B cell (primary cell): ENCODE measurements around the gene HTR6. TPM values are rescaled to one million over a fixed set of nuclear protein-coding genes. Genes with fewer than 3 reads are reported as not detected.

Experiments
- ATAC-seq: fragments of 200-7000 bp; cut with Tn5 transposase; one replicate; pipeline ENCODE4 v1.10.0; 2021; ENCODE audit warnings: low read depth, mild to moderate bottlenecking, moderate number of reproducible peaks, moderate library complexity
- CTCF ChIA-PET: fragments of 350-600 bp; sonication (Branson Sonifier 250); formaldehyde crosslinking; loops from one replicate; lab custom pipeline; 2021; ENCODE audit warnings: antibody characterized with exemption, inconsistent platforms; lab: Charles Lee
- POLR2A ChIA-PET: fragments of 350-600 bp; sonication (Branson Sonifier 250); formaldehyde crosslinking; loops from one replicate; lab custom pipeline; 2021; ENCODE audit warnings: antibody characterized with exemption; lab: Charles Lee
- DNase-seq: peaks from one replicate; pipeline ENCODE4 v3.0.0; 2013
- H2AFZ ChIP-seq: 2 replicates; pipeline ENCODE4 v1.6.1; 2012; ENCODE audit warnings: mild to moderate bottlenecking, low read depth, low read length; ENCODE audit not compliant: insufficient read depth, poor library complexity, severe bottlenecking
- H3K27ac ChIP-seq, 2 donors: 1 replicate in 1 of 2; 2 replicates in 1 of 2; pipeline ENCODE4 v1.5.1; 2012 to 2013; ENCODE audit warnings: low read length in 2 of 2, mild to moderate bottlenecking in 2 of 2, moderate library complexity in 1 of 2
- H3K27me3 ChIP-seq, 4 experiments: fragments of 200-600 bp in 1 of 4; sonication (generic) in 1 of 4; replicated peaks in 1 of 4; 1 replicate in 2 of 4; 2 replicates in 2 of 4; pipeline versions ENCODE4 v1.6.1 to v1.7.0; 2013 to 2016; ENCODE audit warnings: low read length in 3 of 4, mild to moderate bottlenecking in 2 of 4, mixed read lengths in 1 of 4, moderate library complexity in 1 of 4; ENCODE audit not compliant: insufficient read depth in 4 of 4, control insufficient read depth in 3 of 4; ENCODE audit errors: control extremely low read depth in 1 of 4
- H3K36me3 ChIP-seq, 2 experiments: replicated peaks in 1 of 2; 1 replicate in 1 of 2; 2 replicates in 1 of 2; pipeline versions ENCODE4 v1.6.1 to v1.7.1; 2013; ENCODE audit warnings: low read length in 1 of 2; ENCODE audit not compliant: insufficient read depth in 2 of 2, control insufficient read depth in 1 of 2; ENCODE audit errors: control extremely low read depth in 1 of 2, extremely low read depth in 1 of 2
- H3K4me1 ChIP-seq, 2 donors: fragments of 200-600 bp in 1 of 2; sonication (generic) in 1 of 2; 1 replicate in 1 of 2; 2 replicates in 1 of 2; pipeline versions ENCODE4 v1.5.1 to v1.6.1; 2013 to 2017; ENCODE audit warnings: low read length in 2 of 2; ENCODE audit not compliant: control insufficient read depth in 2 of 2, insufficient read depth in 2 of 2
- H3K4me2 ChIP-seq: replicated peaks from 2 replicates; pipeline ENCODE3; 2012; ENCODE audit warnings: mild to moderate bottlenecking, low read depth, low read length; ENCODE audit not compliant: poor library complexity, severe bottlenecking
- H3K4me3 ChIP-seq, 5 experiments: fragments of 200-600 bp in 1 of 5; sonication (generic) in 1 of 5; 1 replicate in 3 of 5; 2 replicates in 2 of 5; pipeline versions ENCODE4 v1.5.1 to v1.7.0; 2011 to 2016; ENCODE audit warnings: low read length in 4 of 5, mild to moderate bottlenecking in 4 of 5, low read depth in 2 of 5, control low read depth in 1 of 5, moderate library complexity in 1 of 5; ENCODE audit not compliant: insufficient read depth in 1 of 5; ENCODE audit errors: control extremely low read depth in 1 of 5, extremely low read depth in 1 of 5
- H3K79me2 ChIP-seq: fragments of 200-600 bp; sonication (generic); one replicate; pipeline ENCODE4 v1.6.0; 2016; ENCODE audit warnings: low read length; ENCODE audit not compliant: control insufficient read depth, insufficient read depth
- H3K9ac ChIP-seq: fragments of 200-600 bp; sonication (generic); 2 replicates; pipeline ENCODE4 v1.6.1; 2017; ENCODE audit warnings: mild to moderate bottlenecking, low read length, moderate library complexity
- H3K9me3 ChIP-seq, 3 donors: one replicate each; pipeline versions ENCODE4 v1.6.1 to v1.7.1; 2013; ENCODE audit warnings: low read length in 2 of 3; ENCODE audit not compliant: control insufficient read depth in 2 of 3, insufficient read depth in 1 of 3; ENCODE audit errors: control extremely low read depth in 1 of 3
- H4K20me1 ChIP-seq: 2 replicates; pipeline ENCODE4 v1.6.0; 2012; ENCODE audit warnings: mild to moderate bottlenecking, low read length; ENCODE audit not compliant: insufficient read depth, control insufficient read depth, poor library complexity, severe bottlenecking
- H3K27ac Mint-ChIP-seq: one replicate; pipeline ENCODE4 v1.8.0; 2021; ENCODE audit warnings: mixed read lengths
- H3K27me3 Mint-ChIP-seq: one replicate; pipeline ENCODE4 v1.8.0; 2021; ENCODE audit warnings: mixed read lengths
- H3K4me1 Mint-ChIP-seq: one replicate; pipeline ENCODE4 v1.8.0; 2021; ENCODE audit warnings: mixed read lengths
- H3K4me3 Mint-ChIP-seq: one replicate; pipeline ENCODE4 v1.8.0; 2021; ENCODE audit warnings: mixed read lengths
- H3K9me3 Mint-ChIP-seq: one replicate; pipeline ENCODE4 v1.8.0; 2022; ENCODE audit warnings: mixed read lengths; ENCODE audit not compliant: insufficient read depth
- EZH2 ChIP-seq: IDR thresholded peaks from 2 replicates; pipeline ENCODE4 v1.6.1; 2012; ENCODE audit warnings: borderline replicate concordance, low read depth, mild to moderate bottlenecking, moderate library complexity, low read length; ENCODE audit not compliant: insufficient read depth, poor library complexity, severe bottlenecking
- WGBS: methylation state at CpG from one replicate; pipeline ENCODE4 v1.1.5; 2013; ENCODE audit warnings: missing lambda C conversion rate; ENCODE audit not compliant: insufficient coverage; 5-methylcytosine and 5-hydroxymethylcytosine counted together
- intact Hi-C: fragments of 100-400 bp; cut with micrococcal nuclease; formaldehyde crosslinking; loops from one replicate; pipeline ENCODE4 v1.10.0; 2022
- polyA plus RNA-seq: library from polyadenylated mRNA; depleted of rRNA; stranded (reverse); fragments of >200 nt; gene quantifications from 2 replicates; pipeline ENCODE4 v1.2.3, GENCODE V29; 2012
- total RNA-seq, 2 donors: library from RNA; stranded (reverse); fragments of 120-200 nt in 1 of 2; gene quantifications; 1 replicate in 1 of 2; 2 replicates in 1 of 2; pipeline versions ENCODE4 v1.2.3 to v1.2.4, GENCODE V29; 2013 to 2022
- TF ChIP-seq, protein P1 (sequence below): fragments of 200-600 bp; IDR thresholded peaks from one replicate; pipeline ENCODE4 v1.8.0; 2022; ENCODE audit warnings: antibody characterized with exemption, mild to moderate bottlenecking

The HTR6 gene
- total and polyA plus RNA-seq, 2 donors (not counting 1 experiment from before 2014, with no cell fraction given), result not detected

DNA sequence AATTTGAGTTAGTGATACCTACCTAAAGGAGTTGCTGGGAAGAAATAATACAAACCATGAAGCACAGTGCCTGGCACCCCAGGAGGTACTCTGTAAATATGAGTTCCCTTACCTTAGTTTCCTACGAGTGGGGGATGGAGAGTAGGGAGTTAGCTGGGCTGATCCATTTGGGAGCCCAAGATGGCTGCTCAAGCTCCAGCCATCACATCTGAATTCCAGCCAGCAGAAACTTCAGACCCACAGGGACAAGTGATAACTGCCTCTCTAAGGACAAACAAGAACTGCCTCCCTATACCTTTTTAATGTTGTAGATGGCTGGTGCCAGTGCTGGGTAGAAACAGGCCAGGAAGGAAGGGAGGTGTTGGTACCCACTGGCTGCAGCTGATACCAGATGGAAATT is 22.7 kb downstream of the HTR6 start:
- Histone ChIP-seq H3K27me3 (no peaks in the 10 kb centered on the region), H2AFZ (no peak overlapping the region), H3K27ac (no peak overlapping the region), H3K9ac (no peak overlapping the region), H4K20me1 (no peaks in the 10 kb centered on the region), H3K9me3 (peaks cover 0 to 41% (median 14%) of the 10 kb centered on the region in 3 donors), H3K4me3 (no peak overlapping the region), H3K4me2 (no peak overlapping the region), H3K4me1 (no peaks in the 10 kb centered on the region), H3K36me3 (peaks cover 0 to 37% of the 10 kb centered on the region in 2 experiments), H3K79me2 (no peaks in the 10 kb centered on the region)
- no peak for TF ChIP-seq EZH2
- TF ChIP-seq, protein P1, sequence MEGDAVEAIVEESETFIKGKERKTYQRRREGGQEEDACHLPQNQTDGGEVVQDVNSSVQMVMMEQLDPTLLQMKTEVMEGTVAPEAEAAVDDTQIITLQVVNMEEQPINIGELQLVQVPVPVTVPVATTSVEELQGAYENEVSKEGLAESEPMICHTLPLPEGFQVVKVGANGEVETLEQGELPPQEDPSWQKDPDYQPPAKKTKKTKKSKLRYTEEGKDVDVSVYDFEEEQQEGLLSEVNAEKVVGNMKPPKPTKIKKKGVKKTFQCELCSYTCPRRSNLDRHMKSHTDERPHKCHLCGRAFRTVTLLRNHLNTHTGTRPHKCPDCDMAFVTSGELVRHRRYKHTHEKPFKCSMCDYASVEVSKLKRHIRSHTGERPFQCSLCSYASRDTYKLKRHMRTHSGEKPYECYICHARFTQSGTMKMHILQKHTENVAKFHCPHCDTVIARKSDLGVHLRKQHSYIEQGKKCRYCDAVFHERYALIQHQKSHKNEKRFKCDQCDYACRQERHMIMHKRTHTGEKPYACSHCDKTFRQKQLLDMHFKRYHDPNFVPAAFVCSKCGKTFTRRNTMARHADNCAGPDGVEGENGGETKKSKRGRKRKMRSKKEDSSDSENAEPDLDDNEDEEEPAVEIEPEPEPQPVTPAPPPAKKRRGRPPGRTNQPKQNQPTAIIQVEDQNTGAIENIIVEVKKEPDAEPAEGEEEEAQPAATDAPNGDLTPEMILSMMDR, result no peak
- no peaks in the 10 kb centered on the region for H3K9me3 Mint-ChIP-seq
- intact Hi-C loops, result no loop called here
- no peak for ATAC-seq
- no peak overlapping the region for H3K4me3 Mint-ChIP-seq
- WGBS, result no CpG with 5 or more reads among the region's 1 CpG
- no peak for DNase-seq
- CTCF ChIA-PET, result no interaction called here
- no peak overlapping the region for H3K27ac Mint-ChIP-seq
- POLR2A ChIA-PET, result no interaction called here
- H3K4me1 Mint-ChIP-seq, result no peaks in the 10 kb centered on the region
- no peaks in the 10 kb centered on the region for H3K27me3 Mint-ChIP-seq

DNA sequence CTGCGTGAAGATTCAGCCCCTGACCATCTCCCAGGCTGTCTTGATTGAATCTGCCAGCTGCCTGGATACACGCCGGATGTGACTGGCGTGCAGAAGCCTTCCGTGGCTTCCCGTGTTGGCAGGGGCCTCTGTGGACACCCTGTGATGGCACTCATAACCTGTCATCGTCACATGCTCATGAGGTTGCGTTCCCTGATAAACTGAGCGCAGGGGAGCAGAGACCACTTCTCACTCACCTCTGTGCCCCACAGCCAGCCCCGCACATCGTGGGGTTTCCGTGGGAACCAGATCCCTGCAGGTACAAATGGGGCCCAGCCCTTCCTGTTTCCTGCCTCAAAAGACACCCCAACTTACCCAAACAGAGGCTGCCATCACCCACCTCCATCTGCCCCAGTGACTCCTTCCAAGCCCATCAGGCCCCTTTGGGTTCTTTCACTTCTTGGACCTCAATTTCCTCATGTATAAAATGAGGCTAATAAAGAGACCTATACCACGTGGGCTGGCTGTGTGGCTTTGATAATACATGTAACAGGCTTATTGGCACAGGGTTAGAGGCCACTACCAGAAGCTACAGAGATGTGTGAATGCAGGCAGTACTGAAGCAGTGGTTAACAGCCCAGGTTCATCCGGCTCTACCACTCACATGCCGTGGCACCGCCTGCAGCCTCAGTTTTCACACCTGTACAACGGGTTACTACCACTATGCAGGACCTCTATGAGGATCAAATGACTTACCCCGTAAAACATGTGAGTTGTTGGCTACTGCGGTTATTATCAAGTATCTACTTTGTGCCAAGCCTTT is 23.6 kb downstream of the HTR6 start:
- ATAC-seq (no peak), DNase-seq (no peak)
- TF ChIP-seq, protein P1, result no peak
- TF ChIP-seq EZH2, result no peak
- no peak overlapping the region for H3K4me3 ChIP-seq
- no peak overlapping the region for H3K9ac ChIP-seq
- H2AFZ ChIP-seq, result no peak overlapping the region
- WGBS, result 89% methylated on average over 15 of the region's 19 CpGs
- no peaks in the 10 kb centered on the region for H4K20me1 ChIP-seq
- no peak overlapping the region for H3K27ac ChIP-seq
- Mint-ChIP-seq H3K27me3 (no peaks in the 10 kb centered on the region), H3K27ac (no peak overlapping the region), H3K9me3 (no peaks in the 10 kb centered on the region), H3K4me3 (no peak overlapping the region), H3K4me1 (no peaks in the 10 kb centered on the region)
- ChIA-PET CTCF (no interaction called here), POLR2A (no interaction called here)
- H3K9me3 ChIP-seq, result peaks cover 0 to 41% (median 14%) of the 10 kb centered on the region in 3 donors
- intact Hi-C loops, result no loop called here
- peaks cover 0 to 37% of the 10 kb centered on the region in 2 experiments for H3K36me3 ChIP-seq
- H3K4me2 ChIP-seq, result no peak overlapping the region
- no peaks in the 10 kb centered on the region for H3K27me3 ChIP-seq
- no peaks in the 10 kb centered on the region for H3K4me1 ChIP-seq
- H3K79me2 ChIP-seq, result no peaks in the 10 kb centered on the region
